Measurements from ENCODE around the gene RGMA.

The RGMA gene

GRCh38 chr15:93124126-93124525 lies 35.1 kb upstream of the RGMA start:
- Histone ChIP-seq H3K36me3 (ENCODE audit: control insufficient read depth in 2 of 2, insufficient read depth in 2 of 2, low read length in 2 of 2) (no peaks in the 10 kb centered on the region), H3K4me1 (ENCODE audit: control insufficient read depth in 2 of 2, insufficient read depth in 2 of 2, low read length in 2 of 2) (no peaks in the 10 kb centered on the region), H3K27ac (ENCODE audit: low read depth in 2 of 2, low read length in 2 of 2) (no peak overlapping the region), H3K9me3 (ENCODE audit: control insufficient read depth in 2 of 2, low read length in 2 of 2) (no peaks in the 10 kb centered on the region), H3K27me3 (ENCODE audit: control insufficient read depth in 2 of 2, insufficient read depth in 2 of 2, low read length in 2 of 2) (no peaks in the 10 kb centered on the region), H3K4me3 (ENCODE audit: low read length in 2 of 2) (no peak overlapping the region), H3K9ac (ENCODE audit: low read depth in 1 of 2, low read length in 2 of 2) (no peak overlapping the region)

- no peak overlapping the region for H3K9ac ChIP-seq (ENCODE audit: low read depth in 1 of 2, low read length in 2 of 2)
- H3K4me1 ChIP-seq (ENCODE audit: control insufficient read depth in 2 of 2, insufficient read depth in 2 of 2, low read length in 2 of 2): no peaks in the 10 kb centered on the region
- no peaks in the 10 kb centered on the region for H3K36me3 ChIP-seq (ENCODE audit: control insufficient read depth in 2 of 2, insufficient read depth in 2 of 2, low read length in 2 of 2)
- H3K27me3 ChIP-seq (ENCODE audit: control insufficient read depth in 2 of 2, insufficient read depth in 2 of 2, low read length in 2 of 2): no peaks in the 10 kb centered on the region
- H3K4me3 ChIP-seq (ENCODE audit: low read length in 2 of 2): no peak overlapping the region
- H3K27ac ChIP-seq (ENCODE audit: low read depth in 2 of 2, low read length in 2 of 2): no peak overlapping the region
- H3K9me3 ChIP-seq (ENCODE audit: control insufficient read depth in 2 of 2, low read length in 2 of 2): no peaks in the 10 kb centered on the region
Measured at GRCh38 chr15:93121973-93122910, 33.2 kb upstream of the RGMA start.

- no peaks in the 10 kb centered on the region for H3K9me3 ChIP-seq (ENCODE audit: control insufficient read depth in 2 of 2, low read length in 2 of 2)
- H3K27ac ChIP-seq (ENCODE audit: low read depth in 2 of 2, low read length in 2 of 2): no peak overlapping the region
- no peak overlapping the region for H3K4me3 ChIP-seq (ENCODE audit: low read length in 2 of 2)
- H3K27me3 ChIP-seq (ENCODE audit: control insufficient read depth in 2 of 2, insufficient read depth in 2 of 2, low read length in 2 of 2): no peaks in the 10 kb centered on the region
- H3K9ac ChIP-seq (ENCODE audit: low read depth in 1 of 2, low read length in 2 of 2): no peak overlapping the region
- H3K36me3 ChIP-seq (ENCODE audit: control insufficient read depth in 2 of 2, insufficient read depth in 2 of 2, low read length in 2 of 2): no peaks in the 10 kb centered on the region
- H3K4me1 ChIP-seq (ENCODE audit: control insufficient read depth in 2 of 2, insufficient read depth in 2 of 2, low read length in 2 of 2): no peaks in the 10 kb centered on the region
Measured at GRCh38 chr15:93121107-93121506, 32.1 kb upstream of the RGMA start.

- no peaks in the 10 kb centered on the region for H3K9me3 ChIP-seq (ENCODE audit: control insufficient read depth in 2 of 2, low read length in 2 of 2)
- no peak overlapping the region for H3K4me3 ChIP-seq (ENCODE audit: low read length in 2 of 2)
- H3K27ac ChIP-seq (ENCODE audit: low read depth in 2 of 2, low read length in 2 of 2): no peak overlapping the region
- H3K36me3 ChIP-seq (ENCODE audit: control insufficient read depth in 2 of 2, insufficient read depth in 2 of 2, low read length in 2 of 2): no peaks in the 10 kb centered on the region
- no peaks in the 10 kb centered on the region for H3K4me1 ChIP-seq (ENCODE audit: control insufficient read depth in 2 of 2, insufficient read depth in 2 of 2, low read length in 2 of 2)
- no peak overlapping the region for H3K9ac ChIP-seq (ENCODE audit: low read depth in 1 of 2, low read length in 2 of 2)
- H3K27me3 ChIP-seq (ENCODE audit: control insufficient read depth in 2 of 2, insufficient read depth in 2 of 2, low read length in 2 of 2): no peaks in the 10 kb centered on the region
Measured at GRCh38 chr15:93118904-93119303, 29.9 kb upstream of the RGMA start.

- Histone ChIP-seq H3K27ac (ENCODE audit: low read depth in 2 of 2, low read length in 2 of 2) (no peak overlapping the region), H3K4me1 (ENCODE audit: control insufficient read depth in 2 of 2, insufficient read depth in 2 of 2, low read length in 2 of 2) (no peaks in the 10 kb centered on the region), H3K9ac (ENCODE audit: low read depth in 1 of 2, low read length in 2 of 2) (no peak overlapping the region), H3K4me3 (ENCODE audit: low read length in 2 of 2) (no peak overlapping the region), H3K9me3 (ENCODE audit: control insufficient read depth in 2 of 2, low read length in 2 of 2) (no peaks in the 10 kb centered on the region), H3K27me3 (ENCODE audit: control insufficient read depth in 2 of 2, insufficient read depth in 2 of 2, low read length in 2 of 2) (no peaks in the 10 kb centered on the region), H3K36me3 (ENCODE audit: control insufficient read depth in 2 of 2, insufficient read depth in 2 of 2, low read length in 2 of 2) (no peaks in the 10 kb centered on the region)
Measured at GRCh38 chr15:93111451-93111850, 22.4 kb upstream of the RGMA start.

GRCh38 chr15:93110502-93111040 lies 21.6 kb upstream of the RGMA start:
- Histone ChIP-seq H3K9ac (ENCODE audit: low read depth in 1 of 2, low read length in 2 of 2) (no peak overlapping the region), H3K4me1 (ENCODE audit: control insufficient read depth in 2 of 2, insufficient read depth in 2 of 2, low read length in 2 of 2) (no peaks in the 10 kb centered on the region), H3K4me3 (ENCODE audit: low read length in 2 of 2) (no peak overlapping the region), H3K36me3 (ENCODE audit: control insufficient read depth in 2 of 2, insufficient read depth in 2 of 2, low read length in 2 of 2) (no peaks in the 10 kb centered on the region), H3K27ac (ENCODE audit: low read depth in 2 of 2, low read length in 2 of 2) (no peak overlapping the region), H3K9me3 (ENCODE audit: control insufficient read depth in 2 of 2, low read length in 2 of 2) (no peaks in the 10 kb centered on the region), H3K27me3 (ENCODE audit: control insufficient read depth in 2 of 2, insufficient read depth in 2 of 2, low read length in 2 of 2) (no peaks in the 10 kb centered on the region)

- H3K4me3 ChIP-seq (ENCODE audit: low read length in 2 of 2): no peak overlapping the region
- H3K27ac ChIP-seq (ENCODE audit: low read depth in 2 of 2, low read length in 2 of 2): no peak overlapping the region
- no peaks in the 10 kb centered on the region for H3K27me3 ChIP-seq (ENCODE audit: control insufficient read depth in 2 of 2, insufficient read depth in 2 of 2, low read length in 2 of 2)
- no peak overlapping the region for H3K9ac ChIP-seq (ENCODE audit: low read depth in 1 of 2, low read length in 2 of 2)
- no peaks in the 10 kb centered on the region for H3K36me3 ChIP-seq (ENCODE audit: control insufficient read depth in 2 of 2, insufficient read depth in 2 of 2, low read length in 2 of 2)
- H3K4me1 ChIP-seq (ENCODE audit: control insufficient read depth in 2 of 2, insufficient read depth in 2 of 2, low read length in 2 of 2): no peaks in the 10 kb centered on the region
- H3K9me3 ChIP-seq (ENCODE audit: control insufficient read depth in 2 of 2, low read length in 2 of 2): no peaks in the 10 kb centered on the region
Measured at GRCh38 chr15:93109336-93110102, 20.5 kb upstream of the RGMA start.

- Histone ChIP-seq H3K9ac (ENCODE audit: low read depth in 1 of 2, low read length in 2 of 2) (no peak overlapping the region), H3K36me3 (ENCODE audit: control insufficient read depth in 2 of 2, insufficient read depth in 2 of 2, low read length in 2 of 2) (no peaks in the 10 kb centered on the region), H3K27me3 (ENCODE audit: control insufficient read depth in 2 of 2, insufficient read depth in 2 of 2, low read length in 2 of 2) (no peaks in the 10 kb centered on the region), H3K9me3 (ENCODE audit: control insufficient read depth in 2 of 2, low read length in 2 of 2) (no peaks in the 10 kb centered on the region), H3K27ac (ENCODE audit: low read depth in 2 of 2, low read length in 2 of 2) (no peak overlapping the region), H3K4me3 (ENCODE audit: low read length in 2 of 2) (no peak overlapping the region), H3K4me1 (ENCODE audit: control insufficient read depth in 2 of 2, insufficient read depth in 2 of 2, low read length in 2 of 2) (no peaks in the 10 kb centered on the region)
Measured at GRCh38 chr15:93107646-93108045, 18.6 kb upstream of the RGMA start.

- H3K36me3 ChIP-seq (ENCODE audit: control insufficient read depth in 2 of 2, insufficient read depth in 2 of 2, low read length in 2 of 2): no peaks in the 10 kb centered on the region
- no peak overlapping the region for H3K27ac ChIP-seq (ENCODE audit: low read depth in 2 of 2, low read length in 2 of 2)
- H3K4me3 ChIP-seq (ENCODE audit: low read length in 2 of 2): no peak overlapping the region
- H3K4me1 ChIP-seq (ENCODE audit: control insufficient read depth in 2 of 2, insufficient read depth in 2 of 2, low read length in 2 of 2): no peaks in the 10 kb centered on the region
- H3K9ac ChIP-seq (ENCODE audit: low read depth in 1 of 2, low read length in 2 of 2): no peak overlapping the region
- H3K27me3 ChIP-seq (ENCODE audit: control insufficient read depth in 2 of 2, insufficient read depth in 2 of 2, low read length in 2 of 2): peaks cover 0 to 2% of the 10 kb centered on the region in 2 donors
- no peaks in the 10 kb centered on the region for H3K9me3 ChIP-seq (ENCODE audit: control insufficient read depth in 2 of 2, low read length in 2 of 2)
Measured at GRCh38 chr15:93105485-93105884, 16.5 kb upstream of the RGMA start.

GRCh38 chr15:93103823-93104222 lies 14.8 kb upstream of the RGMA start:
- Histone ChIP-seq H3K36me3 (ENCODE audit: control insufficient read depth in 2 of 2, insufficient read depth in 2 of 2, low read length in 2 of 2) (no peaks in the 10 kb centered on the region), H3K4me1 (ENCODE audit: control insufficient read depth in 2 of 2, insufficient read depth in 2 of 2, low read length in 2 of 2) (no peaks in the 10 kb centered on the region), H3K27me3 (ENCODE audit: control insufficient read depth in 2 of 2, insufficient read depth in 2 of 2, low read length in 2 of 2) (peaks cover 0 to 2% of the 10 kb centered on the region in 2 donors), H3K9me3 (ENCODE audit: control insufficient read depth in 2 of 2, low read length in 2 of 2) (no peaks in the 10 kb centered on the region), H3K4me3 (ENCODE audit: low read length in 2 of 2) (no peak overlapping the region), H3K9ac (ENCODE audit: low read depth in 1 of 2, low read length in 2 of 2) (no peak overlapping the region), H3K27ac (ENCODE audit: low read depth in 2 of 2, low read length in 2 of 2) (no peak overlapping the region)

Data from mucosa of rectum (tissue), 2 donors.